Astrocyte (in vitro differentiated cells and primary cell): Measurements from ENCODE around the gene DUSP16.

Experiments
- CTCF ChIP-seq: IDR thresholded peaks from 2 replicates; pipeline ENCODE4 v1.5.1; 2011; ENCODE audit warnings: low read depth, mild to moderate bottlenecking, inconsistent platforms, low read length, moderate library complexity; ENCODE audit not compliant: insufficient read depth
- EZH2 ChIP-seq: IDR thresholded peaks from 2 replicates; pipeline ENCODE4 v1.6.1; 2012; ENCODE audit warnings: mild to moderate bottlenecking, low read length, inconsistent platforms; ENCODE audit not compliant: insufficient read depth

- TF ChIP-seq CTCF, result no peak
- no peak for TF ChIP-seq EZH2
These were observed 62.6 kb downstream of the DUSP16 start for GRCh38 chr12:12499909-12500604.
